ENCODE results near the gene KIF5C.

KIF5C gene

GRCh38 chr2:148987286-148987685, 112.3 kb downstream of the KIF5C start:
- no peak for DNase-seq (ENCODE audit: low read depth, low spot score)
- Histone ChIP-seq H3K36me3 (ENCODE audit: insufficient read depth, low read length) (no peaks in the 10 kb centered on the region), H3K4me3 (no peak overlapping the region), H3K9me3 (ENCODE audit: low read depth, low read length) (no peaks in the 10 kb centered on the region), H3K9ac (ENCODE audit: insufficient read length) (no peak overlapping the region), H3K27ac (no peak overlapping the region)
- TF ChIP-seq POLR2AphosphoS5 (IDR thresholded peaks at IDR 0.05; ENCODE audit: borderline replicate concordance, low read depth, low read length): no peak
- no peak for TF ChIP-seq FOXP2 (optimal IDR thresholded peaks at IDR 0.05; ENCODE audit: control extremely low read depth, extremely low read length, insufficient read depth)
- no peak for TF ChIP-seq EZH2 (IDR thresholded peaks at IDR 0.05)

DNA sequence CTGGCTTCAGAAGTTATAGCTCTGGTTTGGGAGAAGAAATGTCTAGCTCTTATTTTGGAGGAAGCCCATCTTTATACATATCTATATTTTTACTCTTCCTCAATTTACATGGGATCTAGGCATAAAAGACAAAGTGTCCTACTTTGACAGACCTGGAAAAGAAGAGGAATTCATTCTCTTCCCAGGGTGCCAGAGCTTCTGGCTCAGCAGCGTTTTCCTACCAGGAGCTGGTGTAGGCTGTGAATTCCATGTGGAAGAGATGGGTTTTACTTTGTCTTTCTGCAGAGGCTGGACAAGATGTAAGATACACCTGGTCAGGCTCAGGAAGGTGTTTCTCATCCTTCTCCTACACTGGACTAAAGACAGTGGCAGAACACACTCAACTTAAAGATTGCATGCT, 113.3 kb downstream of the KIF5C start:
- no peaks in the 10 kb centered on the region for H3K36me3 ChIP-seq (ENCODE audit: insufficient read depth, low read length)
- no peak for TF ChIP-seq FOXP2 (optimal IDR thresholded peaks at IDR 0.05; ENCODE audit: control extremely low read depth, extremely low read length, insufficient read depth)
- H3K27ac ChIP-seq: no peak overlapping the region
- no peak for DNase-seq (ENCODE audit: low read depth, low spot score)
- H3K9ac ChIP-seq (ENCODE audit: insufficient read length): no peak overlapping the region
- no peaks in the 10 kb centered on the region for H3K9me3 ChIP-seq (ENCODE audit: low read depth, low read length)
- no peak overlapping the region for H3K4me3 ChIP-seq

DNA sequence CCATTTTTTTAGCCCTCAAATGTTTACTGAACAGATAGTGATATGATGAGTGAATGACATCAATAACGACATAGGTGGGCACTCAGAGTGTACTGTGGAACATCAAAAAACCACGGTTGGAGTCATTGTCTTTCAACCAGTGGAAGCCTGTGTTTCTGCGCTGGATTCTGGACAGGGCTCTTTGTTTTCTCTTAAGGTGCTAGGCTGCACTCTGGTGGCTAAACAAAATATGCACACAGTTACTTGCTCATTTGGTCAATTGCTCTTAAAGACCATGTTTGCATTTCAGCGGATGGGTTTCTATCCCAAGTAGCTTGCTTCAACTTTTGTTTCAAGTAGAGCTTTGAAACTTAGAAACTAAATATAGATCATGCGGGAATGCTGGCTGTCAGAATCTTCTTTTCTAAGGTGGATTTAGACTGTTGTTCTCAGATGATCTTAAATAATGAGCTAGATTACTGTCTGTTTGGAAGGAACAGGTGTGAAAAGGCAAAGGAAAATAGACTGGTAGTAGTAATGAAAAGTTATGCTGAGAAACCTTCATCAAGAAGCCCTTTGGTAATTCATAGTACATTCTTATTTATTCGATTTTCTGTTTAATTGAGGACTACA, 115.0 kb downstream of the KIF5C start:
- Histone ChIP-seq H3K36me3 (ENCODE audit: insufficient read depth, low read length) (no peaks in the 10 kb centered on the region), H3K9ac (ENCODE audit: insufficient read length) (no peak overlapping the region)
- peak; percentile 51 for DNase-seq (ENCODE audit: low read depth, low spot score)

GRCh38 chr2:148990968-148991367, 115.9 kb downstream of the KIF5C start:
- no peaks in the 10 kb centered on the region for H3K9me3 ChIP-seq (ENCODE audit: low read depth, low read length)
- H3K36me3 ChIP-seq (ENCODE audit: insufficient read depth, low read length): no peaks in the 10 kb centered on the region
- TF ChIP-seq FOXP2 (optimal IDR thresholded peaks at IDR 0.05; ENCODE audit: control extremely low read depth, extremely low read length, insufficient read depth) (no peak), EZH2 (IDR thresholded peaks at IDR 0.05) (no peak), POLR2AphosphoS5 (IDR thresholded peaks at IDR 0.05; ENCODE audit: borderline replicate concordance, low read depth, low read length) (no peak)
- no peak for DNase-seq (ENCODE audit: low read depth, low spot score)
- H3K4me3 ChIP-seq: no peak overlapping the region
- H3K27ac ChIP-seq: no peak overlapping the region
- no peak overlapping the region for H3K9ac ChIP-seq (ENCODE audit: insufficient read length)

More for the DNA sequence above, 115.0 kb downstream of the KIF5C start:
- Histone ChIP-seq H3K27ac (no peak overlapping the region), H3K4me3 (no peak overlapping the region), H3K9me3 (ENCODE audit: low read depth, low read length) (no peaks in the 10 kb centered on the region)
- TF ChIP-seq POLR2AphosphoS5 (IDR thresholded peaks at IDR 0.05; ENCODE audit: borderline replicate concordance, low read depth, low read length): no peak
- no peak for TF ChIP-seq FOXP2 (optimal IDR thresholded peaks at IDR 0.05; ENCODE audit: control extremely low read depth, extremely low read length, insufficient read depth)
- TF ChIP-seq EZH2 (IDR thresholded peaks at IDR 0.05): no peak

DNA sequence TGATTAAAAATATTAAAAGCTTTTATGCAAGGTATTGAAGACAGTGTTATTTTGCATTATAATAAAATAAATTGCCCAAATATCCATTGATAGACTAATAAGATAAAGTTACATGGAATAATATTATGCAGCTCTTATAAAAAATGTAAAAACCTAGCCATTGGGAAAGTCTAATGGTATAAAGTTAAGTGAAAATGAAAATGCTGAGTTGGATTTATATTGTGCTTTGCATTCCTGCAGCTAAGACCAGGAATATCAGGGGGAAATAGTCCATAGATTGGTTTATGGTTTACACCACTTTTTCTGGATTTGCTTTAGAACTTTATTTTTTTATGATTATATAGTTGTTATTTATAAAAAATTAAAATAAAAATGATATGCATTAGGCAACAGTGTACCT, 117.4 kb downstream of the KIF5C start:
- no peaks in the 10 kb centered on the region for H3K9me3 ChIP-seq (ENCODE audit: low read depth, low read length)
- H3K4me3 ChIP-seq: no peak overlapping the region
- no peaks in the 10 kb centered on the region for H3K36me3 ChIP-seq (ENCODE audit: insufficient read depth, low read length)
- H3K27ac ChIP-seq: no peak overlapping the region
- no peak for TF ChIP-seq FOXP2 (optimal IDR thresholded peaks at IDR 0.05; ENCODE audit: control extremely low read depth, extremely low read length, insufficient read depth)
- no peak for TF ChIP-seq POLR2AphosphoS5 (IDR thresholded peaks at IDR 0.05; ENCODE audit: borderline replicate concordance, low read depth, low read length)
- no peak for TF ChIP-seq EZH2 (IDR thresholded peaks at IDR 0.05)
- no peak overlapping the region for H3K9ac ChIP-seq (ENCODE audit: insufficient read length)
- no peak for DNase-seq (ENCODE audit: low read depth, low spot score)

DNA sequence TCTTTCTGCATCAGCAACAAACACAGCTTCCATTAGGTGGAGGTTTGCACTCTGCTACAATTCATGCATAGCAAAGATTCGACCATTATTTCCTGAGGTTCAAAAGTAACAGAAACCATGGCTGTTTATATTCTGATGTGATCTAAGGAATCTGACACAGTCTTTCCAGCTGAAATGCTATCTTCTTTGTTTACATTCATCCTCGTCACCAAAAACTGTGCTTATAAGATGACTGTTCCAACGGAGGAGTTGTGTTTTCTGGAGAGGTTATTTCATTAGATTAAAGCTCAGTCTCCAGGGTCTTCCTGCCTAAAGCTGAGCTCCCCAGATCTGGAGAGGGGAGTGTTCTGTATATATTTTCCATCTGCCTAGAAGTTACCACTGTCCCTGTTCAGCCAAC, 118.3 kb downstream of the KIF5C start:
- H3K9ac ChIP-seq (ENCODE audit: insufficient read length): no peak overlapping the region
- H3K36me3 ChIP-seq (ENCODE audit: insufficient read depth, low read length): no peaks in the 10 kb centered on the region
- no peak overlapping the region for H3K4me3 ChIP-seq
- DNase-seq (ENCODE audit: low read depth, low spot score): no peak
- TF ChIP-seq EZH2 (IDR thresholded peaks at IDR 0.05) (no peak), POLR2AphosphoS5 (IDR thresholded peaks at IDR 0.05; ENCODE audit: borderline replicate concordance, low read depth, low read length) (no peak), FOXP2 (optimal IDR thresholded peaks at IDR 0.05; ENCODE audit: control extremely low read depth, extremely low read length, insufficient read depth) (no peak)
- no peak overlapping the region for H3K27ac ChIP-seq
- H3K9me3 ChIP-seq (ENCODE audit: low read depth, low read length): no peaks in the 10 kb centered on the region

- Histone ChIP-seq H3K27ac (no peak overlapping the region), H3K9ac (ENCODE audit: insufficient read length) (no peak overlapping the region), H3K4me3 (no peak overlapping the region), H3K9me3 (ENCODE audit: low read depth, low read length) (no peaks in the 10 kb centered on the region), H3K36me3 (ENCODE audit: insufficient read depth, low read length) (no peaks in the 10 kb centered on the region)
- no peak for DNase-seq (ENCODE audit: low read depth, low spot score)
- TF ChIP-seq EZH2 (IDR thresholded peaks at IDR 0.05) (no peak), FOXP2 (optimal IDR thresholded peaks at IDR 0.05; ENCODE audit: control extremely low read depth, extremely low read length, insufficient read depth) (no peak), POLR2AphosphoS5 (IDR thresholded peaks at IDR 0.05; ENCODE audit: borderline replicate concordance, low read depth, low read length) (no peak)
Observed at GRCh38 chr2:148994341-148994740, 119.3 kb downstream of the KIF5C start.

- Histone ChIP-seq H3K9me3 (ENCODE audit: low read depth, low read length) (no peaks in the 10 kb centered on the region), H3K36me3 (ENCODE audit: insufficient read depth, low read length) (no peaks in the 10 kb centered on the region), H3K9ac (ENCODE audit: insufficient read length) (no peak overlapping the region), H3K4me3 (no peak overlapping the region), H3K27ac (no peak overlapping the region)
- TF ChIP-seq FOXP2 (optimal IDR thresholded peaks at IDR 0.05; ENCODE audit: control extremely low read depth, extremely low read length, insufficient read depth) (no peak), POLR2AphosphoS5 (IDR thresholded peaks at IDR 0.05; ENCODE audit: borderline replicate concordance, low read depth, low read length) (no peak), EZH2 (IDR thresholded peaks at IDR 0.05) (no peak)
- no peak for DNase-seq (ENCODE audit: low read depth, low spot score)
Observed at GRCh38 chr2:148996805-148997204, 121.8 kb downstream of the KIF5C start.

All from SK-N-MC (cell line).